Neutrophil (primary cell): ENCODE data around the gene DNAJB11.

ENCODE experiments used
- H3K27ac ChIP-seq: fragments of 200-600 bp; sonication (generic); 2 replicates; pipeline ENCODE4 v1.5.1; 2016; ENCODE audit warnings: mild to moderate bottlenecking, moderate library complexity
- H3K27me3 ChIP-seq: fragments of 200-600 bp; sonication (generic); 2 replicates; pipeline ENCODE4 v1.6.0; 2016; ENCODE audit warnings: mild to moderate bottlenecking
- H3K36me3 ChIP-seq: fragments of 200-600 bp; sonication (generic); 2 replicates; pipeline ENCODE4 v1.5.1; 2017
- H3K4me1 ChIP-seq, 2 experiments: fragments of 200-600 bp in 1 of 2; sonication (generic) in 1 of 2; 1 replicate in 1 of 2; 2 replicates in 1 of 2; pipeline versions ENCODE4 v1.5.1 to v1.6.1; 2013 to 2016; ENCODE audit warnings: low read depth in 1 of 2, low read length in 1 of 2, mild to moderate bottlenecking in 1 of 2, moderate library complexity in 1 of 2; ENCODE audit not compliant: control insufficient read depth in 1 of 2, insufficient read depth in 1 of 2
- H3K4me3 ChIP-seq, 2 experiments: fragments of 200-600 bp in 1 of 2; sonication (generic) in 1 of 2; 1 replicate in 1 of 2; 2 replicates in 1 of 2; pipeline ENCODE4 v1.5.1; 2013 to 2016; ENCODE audit warnings: low read depth in 1 of 2, low read length in 1 of 2, mild to moderate bottlenecking in 1 of 2, moderate library complexity in 1 of 2
- H3K9me3 ChIP-seq: fragments of 200-600 bp; sonication (generic); 2 replicates; pipeline ENCODE4 v1.5.1; 2016
- CTCF ChIP-seq: fragments of 200-600 bp; sonication (generic); IDR thresholded peaks from 2 replicates; pipeline ENCODE4 v1.5.1; 2016; ENCODE audit warnings: antibody characterized with exemption

DNAJB11 gene

GRCh38 chr3:186599142-186599784 is 28.7 kb downstream of the DNAJB11 start:
- Histone ChIP-seq H3K27ac (no peak overlapping the region), H3K4me3 (no peak overlapping the region), H3K27me3 (no peaks in the 10 kb centered on the region), H3K4me1 (no peaks in the 10 kb centered on the region), H3K9me3 (no peaks in the 10 kb centered on the region), H3K36me3 (no peaks in the 10 kb centered on the region)
- TF ChIP-seq CTCF, result no peak

GRCh38 chr3:186599785-186600166 is 29.3 kb downstream of the DNAJB11 start:
- Histone ChIP-seq H3K4me3 (no peak overlapping the region), H3K9me3 (no peaks in the 10 kb centered on the region), H3K27me3 (no peaks in the 10 kb centered on the region), H3K36me3 (no peaks in the 10 kb centered on the region), H3K4me1 (no peaks in the 10 kb centered on the region), H3K27ac (no peak overlapping the region)
- TF ChIP-seq CTCF, result no peak

DNA sequence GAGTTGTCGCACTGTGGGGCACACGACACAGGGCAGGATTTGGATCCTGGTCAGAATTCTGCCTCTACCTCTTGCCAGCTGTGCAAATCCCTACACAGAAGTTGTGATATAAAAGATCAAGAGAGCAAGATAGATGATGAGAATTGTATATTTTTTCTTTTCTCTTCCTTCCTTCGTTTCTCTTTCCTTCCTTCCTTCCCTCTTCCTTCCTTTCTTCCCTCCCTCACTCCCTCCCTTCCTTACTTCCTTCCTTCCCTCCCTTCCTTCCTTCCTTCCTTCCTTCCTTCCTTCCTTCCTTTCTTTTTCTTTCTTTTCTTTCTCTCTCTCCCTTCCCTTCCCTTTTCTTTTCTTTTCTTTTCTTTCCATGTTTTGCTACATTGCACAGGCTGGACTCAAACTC is 30.4 kb downstream of the DNAJB11 start:
- Histone ChIP-seq H3K4me3 (no peak overlapping the region), H3K27me3 (no peaks in the 10 kb centered on the region), H3K27ac (no peak overlapping the region), H3K4me1 (no peaks in the 10 kb centered on the region), H3K36me3 (no peaks in the 10 kb centered on the region), H3K9me3 (no peaks in the 10 kb centered on the region)
- no peak for TF ChIP-seq CTCF

GRCh38 chr3:186603159-186603558 is 32.6 kb downstream of the DNAJB11 start:
- H3K9me3 ChIP-seq, result no peaks in the 10 kb centered on the region
- H3K27ac ChIP-seq, result no peak overlapping the region
- no peaks in the 10 kb centered on the region for H3K36me3 ChIP-seq
- no peaks in the 10 kb centered on the region for H3K4me1 ChIP-seq
- H3K4me3 ChIP-seq, result no peak overlapping the region
- H3K27me3 ChIP-seq, result no peaks in the 10 kb centered on the region
- TF ChIP-seq CTCF, result no peak

- no peaks in the 10 kb centered on the region for H3K4me1 ChIP-seq
Measured at GRCh38 chr3:186605078-186605477, 34.6 kb downstream of the DNAJB11 start.

More at GRCh38 chr3:186605078-186605477, 34.6 kb downstream of the DNAJB11 start:
- no peaks in the 10 kb centered on the region for H3K36me3 ChIP-seq
- TF ChIP-seq CTCF, result no peak
- H3K27ac ChIP-seq, result no peak overlapping the region
- no peak overlapping the region for H3K4me3 ChIP-seq
- no peaks in the 10 kb centered on the region for H3K27me3 ChIP-seq
- H3K9me3 ChIP-seq, result no peaks in the 10 kb centered on the region
